CD4-positive, alpha-beta T cell treated with Interleukin-10 for 1 hour (primary cell): ENCODE results near the gene FGF1.
A peak's percentile ranks its signal among the peaks of the same experiment; 100 is the strongest.

Experiments used
- DNase-seq: peaks from one replicate; pipeline ENCODE4 v3.0.0-alpha.2; 2020

Gene FGF1

GRCh38 chr5:142640316-142641005 lies 45.4 kb downstream of the FGF1 start:
- no peak for DNase-seq

- DNase-seq: no peak
Measured at GRCh38 chr5:142639455-142639854, 46.4 kb downstream of the FGF1 start.

- DNase-seq: no peak
Measured at GRCh38 chr5:142637871-142638270, 48.0 kb downstream of the FGF1 start.

GRCh38 chr5:142636698-142637324 lies 49.1 kb downstream of the FGF1 start:
- DNase-seq: no peak

GRCh38 chr5:142636093-142636492 lies 49.8 kb downstream of the FGF1 start:
- DNase-seq: no peak

GRCh38 chr5:142634216-142635011 lies 51.5 kb downstream of the FGF1 start:
- DNase-seq: no peak

- no peak for DNase-seq
Measured at GRCh38 chr5:142630927-142631539, 54.9 kb downstream of the FGF1 start.

GRCh38 chr5:142627383-142628217 lies 58.3 kb downstream of the FGF1 start:
- DNase-seq: no peak

GRCh38 chr5:142626786-142627185 lies 59.1 kb downstream of the FGF1 start:
- no peak for DNase-seq

GRCh38 chr5:142626099-142626498 lies 59.8 kb downstream of the FGF1 start:
- no peak for DNase-seq

- DNase-seq: no peak
Measured at GRCh38 chr5:142621227-142621626, 64.7 kb downstream of the FGF1 start.

- DNase-seq: no peak
Measured at GRCh38 chr5:142619815-142620214, 66.1 kb downstream of the FGF1 start.

- DNase-seq: no peak
Measured at GRCh38 chr5:142618130-142618523, 67.8 kb downstream of the FGF1 start.

- DNase-seq: no peak
Measured at GRCh38 chr5:142617416-142618129, 68.3 kb downstream of the FGF1 start.

- DNase-seq: no peak
Measured at GRCh38 chr5:142615948-142616347, 69.9 kb downstream of the FGF1 start.

GRCh38 chr5:142614054-142614453 lies 71.8 kb downstream of the FGF1 start:
- DNase-seq: no peak

- DNase-seq: no peak
Measured at GRCh38 chr5:142613271-142613671, 72.6 kb downstream of the FGF1 start.

GRCh38 chr5:142612494-142613270 lies 73.2 kb downstream of the FGF1 start:
- DNase-seq: no peak

GRCh38 chr5:142611154-142611553 lies 74.7 kb downstream of the FGF1 start:
- DNase-seq: peak; percentile 61

GRCh38 chr5:142610176-142611001 lies 75.5 kb downstream of the FGF1 start:
- DNase-seq: no peak
